Body of pancreas (tissue), 4 donors: ENCODE results near the gene ME3.

Experiments
- POLR2A ChIP-seq, 3 donors: fragments of 450-650 bp; IDR thresholded peaks; one replicate each; pipeline ENCODE4 v1.6.1; 2016; ENCODE audit warnings: antibody characterized with exemption in 3 of 3, mild to moderate bottlenecking in 2 of 3
- TF ChIP-seq, protein P1 (sequence below), 7 experiments: fragments of 450-650 bp in 4 of 7; fragments of 200-600 bp in 3 of 7; sonication (generic) in 3 of 7; IDR thresholded peaks; one replicate each; pipeline ENCODE4 v1.5.1; 2016 to 2019; ENCODE audit warnings: antibody characterized with exemption in 7 of 7

DNA sequence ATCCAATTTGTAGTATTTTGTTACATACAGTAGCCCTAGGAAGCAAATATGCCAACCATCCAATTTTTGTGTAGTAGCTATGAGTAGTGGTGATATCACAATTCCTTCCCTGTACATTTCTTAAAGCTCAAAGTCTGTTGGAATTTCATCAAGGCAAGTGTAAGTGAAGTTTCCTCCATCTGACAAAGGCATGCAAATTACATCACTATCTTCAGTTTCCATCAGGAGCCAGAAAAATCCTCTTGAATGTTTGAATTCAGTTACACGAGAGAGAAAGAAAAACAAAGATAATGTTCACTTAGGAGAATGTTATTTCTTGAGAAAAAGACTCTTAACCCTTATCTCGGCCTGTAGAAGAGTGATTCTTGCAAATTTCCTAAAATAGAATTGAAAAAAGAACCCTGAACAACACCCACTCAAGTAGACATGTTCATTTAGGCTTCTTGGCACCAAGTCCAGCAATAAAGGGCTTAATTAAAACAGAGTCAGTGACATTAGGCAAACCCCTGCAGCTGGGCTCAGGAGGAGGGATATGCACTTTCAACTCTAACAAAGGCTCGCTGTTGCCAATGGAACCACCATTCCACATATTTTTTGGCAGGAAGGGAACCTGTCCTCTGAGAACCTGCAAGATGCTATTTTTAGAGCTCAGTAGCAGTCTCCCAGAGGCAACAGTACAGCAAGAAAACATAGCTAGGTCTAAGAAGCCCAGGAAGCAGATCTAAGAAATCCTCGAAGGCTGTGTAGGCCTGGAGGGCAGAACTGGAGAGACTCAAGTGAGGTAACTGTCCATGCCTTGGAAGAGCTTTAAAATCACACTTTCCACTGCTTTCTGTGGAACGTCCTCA is 153.1 kb downstream of the ME3 start:
- no peak for TF ChIP-seq POLR2A (IDR thresholded peaks at IDR 0.05)
- TF ChIP-seq, protein P1, sequence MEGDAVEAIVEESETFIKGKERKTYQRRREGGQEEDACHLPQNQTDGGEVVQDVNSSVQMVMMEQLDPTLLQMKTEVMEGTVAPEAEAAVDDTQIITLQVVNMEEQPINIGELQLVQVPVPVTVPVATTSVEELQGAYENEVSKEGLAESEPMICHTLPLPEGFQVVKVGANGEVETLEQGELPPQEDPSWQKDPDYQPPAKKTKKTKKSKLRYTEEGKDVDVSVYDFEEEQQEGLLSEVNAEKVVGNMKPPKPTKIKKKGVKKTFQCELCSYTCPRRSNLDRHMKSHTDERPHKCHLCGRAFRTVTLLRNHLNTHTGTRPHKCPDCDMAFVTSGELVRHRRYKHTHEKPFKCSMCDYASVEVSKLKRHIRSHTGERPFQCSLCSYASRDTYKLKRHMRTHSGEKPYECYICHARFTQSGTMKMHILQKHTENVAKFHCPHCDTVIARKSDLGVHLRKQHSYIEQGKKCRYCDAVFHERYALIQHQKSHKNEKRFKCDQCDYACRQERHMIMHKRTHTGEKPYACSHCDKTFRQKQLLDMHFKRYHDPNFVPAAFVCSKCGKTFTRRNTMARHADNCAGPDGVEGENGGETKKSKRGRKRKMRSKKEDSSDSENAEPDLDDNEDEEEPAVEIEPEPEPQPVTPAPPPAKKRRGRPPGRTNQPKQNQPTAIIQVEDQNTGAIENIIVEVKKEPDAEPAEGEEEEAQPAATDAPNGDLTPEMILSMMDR (IDR thresholded peaks at IDR 0.05): no peak
